IPS-18a (cell line): ENCODE measurements around the gene CHML.
"Not testable (repeated sequence)": the region's sequence is repeated elsewhere in the genome, so short reads cannot be mapped to it uniquely, and the experiment has no call there.

Source experiments
- H3K27ac ChIP-seq: one replicate; pipeline ENCODE4 v1.5.1; 2013; ENCODE audit warnings: low read length
- H3K27me3 ChIP-seq: one replicate; pipeline ENCODE4 v1.6.1; 2013; ENCODE audit warnings: mild to moderate bottlenecking, low read length; ENCODE audit not compliant: control insufficient read depth, insufficient read depth
- H3K36me3 ChIP-seq: one replicate; pipeline ENCODE4 v1.6.1; 2013; ENCODE audit warnings: low read depth, low read length; ENCODE audit not compliant: control insufficient read depth
- H3K4me1 ChIP-seq: one replicate; pipeline ENCODE4 v1.6.1; 2013; ENCODE audit warnings: low read depth, low read length; ENCODE audit not compliant: control insufficient read depth
- H3K4me3 ChIP-seq: one replicate; pipeline ENCODE4 v1.5.1; 2013; ENCODE audit warnings: low read length
- H3K9ac ChIP-seq: one replicate; pipeline ENCODE4 v1.6.1; 2013; ENCODE audit warnings: mild to moderate bottlenecking, low read length, moderate library complexity
- H3K9me3 ChIP-seq: one replicate; pipeline ENCODE4 v1.6.1; 2013; ENCODE audit warnings: low read depth, low read length; ENCODE audit not compliant: control insufficient read depth

The CHML gene

DNA sequence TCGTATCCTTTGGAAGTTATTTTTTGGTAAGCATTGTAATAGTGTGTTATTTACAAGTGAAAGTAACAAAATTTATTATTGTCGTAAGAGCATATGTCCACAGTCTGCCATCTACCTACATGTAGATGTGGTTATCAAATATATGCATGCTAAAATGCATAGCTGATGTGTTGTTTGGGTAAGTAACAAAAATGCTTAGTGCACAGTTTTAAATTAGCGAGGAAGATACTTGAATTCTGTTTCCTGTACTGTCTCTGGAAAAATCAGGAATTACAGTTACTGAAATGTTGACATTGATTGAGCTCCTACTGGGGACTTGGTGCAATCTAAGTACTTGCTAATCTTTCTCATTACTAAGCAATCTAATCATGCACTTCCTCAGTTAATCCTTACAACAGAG is 26.2 kb upstream of the CHML start:
- H3K4me1 ChIP-seq: no peaks in the 10 kb centered on the region
- H3K9ac ChIP-seq: no peak overlapping the region
- no peak overlapping the region for H3K4me3 ChIP-seq
- H3K27ac ChIP-seq: no peak overlapping the region
- H3K36me3 ChIP-seq: no peaks in the 10 kb centered on the region
- H3K27me3 ChIP-seq: no peaks in the 10 kb centered on the region
- H3K9me3 ChIP-seq: no peaks in the 10 kb centered on the region

- Histone ChIP-seq H3K27me3 (no peaks in the 10 kb centered on the region), H3K9me3 (no peaks in the 10 kb centered on the region)
These were observed 20.3 kb upstream of the CHML start for GRCh38 chr1:241660424-241660972.

GRCh38 chr1:241659016-241659415 is 18.8 kb upstream of the CHML start:
- not testable (repeated sequence) for H3K9ac ChIP-seq, H3K36me3 ChIP-seq, H3K4me1 ChIP-seq, H3K27ac ChIP-seq, H3K4me3 ChIP-seq, H3K27me3 ChIP-seq, H3K9me3 ChIP-seq

More at GRCh38 chr1:241660424-241660972, 20.3 kb upstream of the CHML start:
- Histone ChIP-seq H3K4me3 (no peak overlapping the region), H3K27ac (no peak overlapping the region), H3K9ac (no peak overlapping the region), H3K36me3 (no peaks in the 10 kb centered on the region), H3K4me1 (no peaks in the 10 kb centered on the region)

DNA sequence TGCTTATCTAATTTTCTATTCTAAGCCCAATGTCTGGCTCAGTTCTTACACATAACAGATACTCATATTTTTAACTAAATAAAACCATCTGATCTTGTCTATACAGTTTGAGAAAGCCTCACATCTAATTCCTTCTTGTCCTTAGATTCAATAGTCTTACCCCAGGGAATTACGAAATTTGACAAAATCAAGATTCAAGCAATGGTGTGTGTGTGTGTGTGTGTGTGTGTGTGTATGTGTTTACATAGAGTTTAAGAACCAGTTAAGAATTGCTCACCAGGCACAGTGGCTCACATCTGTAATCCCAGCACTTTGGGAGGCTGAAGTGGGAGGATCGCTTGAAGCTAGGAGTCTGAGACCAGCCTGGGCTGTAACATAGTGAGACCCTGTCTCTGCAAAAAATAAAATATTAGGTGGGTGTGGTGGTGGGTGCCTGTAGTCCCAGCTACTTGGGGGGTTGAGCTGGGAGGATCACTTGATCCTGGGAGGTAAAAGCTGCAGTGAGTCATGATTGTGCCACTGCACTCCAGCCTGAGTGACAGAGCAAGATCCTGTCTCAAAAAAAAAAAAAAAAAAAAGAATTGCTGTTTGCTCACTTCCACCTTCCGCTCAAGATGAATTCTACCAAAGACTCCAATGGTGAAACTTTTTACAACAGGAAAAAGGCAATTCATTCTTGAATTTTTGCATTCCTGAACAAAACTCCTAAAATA is 18.1 kb upstream of the CHML start:
- Histone ChIP-seq H3K9ac (no peak overlapping the region), H3K9me3 (no peaks in the 10 kb centered on the region), H3K27ac (no peak overlapping the region), H3K36me3 (no peaks in the 10 kb centered on the region), H3K27me3 (no peaks in the 10 kb centered on the region), H3K4me3 (no peak overlapping the region), H3K4me1 (no peaks in the 10 kb centered on the region)

- no peaks in the 10 kb centered on the region for H3K27me3 ChIP-seq
- no peak overlapping the region for H3K27ac ChIP-seq
- no peak overlapping the region for H3K4me3 ChIP-seq
- no peak overlapping the region for H3K9ac ChIP-seq
- H3K4me1 ChIP-seq: no peaks in the 10 kb centered on the region
- H3K9me3 ChIP-seq: no peaks in the 10 kb centered on the region
- H3K36me3 ChIP-seq: no peaks in the 10 kb centered on the region
These were observed 14.5 kb upstream of the CHML start for GRCh38 chr1:241654641-241655040.

- Histone ChIP-seq H3K27ac (no peak overlapping the region), H3K9me3 (no peaks in the 10 kb centered on the region)
These were observed 13.8 kb upstream of the CHML start for GRCh38 chr1:241654019-241654418.

GRCh38 chr1:241652012-241652411 is 11.8 kb upstream of the CHML start, which contains the start of gene WDR64:
Gene WDR64 (plus strand): TSS chr1:241652281. CDS start chr1:241652485, 204 bp downstream.
- Histone ChIP-seq H3K4me3 (no peak within 1 kb of the TSS), H3K27me3 (no peaks in the 10 kb centered on the region), H3K4me1 (no peaks in the 10 kb centered on the region), H3K9me3 (no peaks in the 10 kb centered on the region), H3K36me3 (no peaks in the 10 kb centered on the region), H3K27ac (no peak within 1 kb of the TSS), H3K9ac (no peak within 1 kb of the TSS)

More at GRCh38 chr1:241654019-241654418, 13.8 kb upstream of the CHML start:
- no peaks in the 10 kb centered on the region for H3K4me1 ChIP-seq
- H3K9ac ChIP-seq: no peak overlapping the region
- H3K4me3 ChIP-seq: no peak overlapping the region
- H3K36me3 ChIP-seq: no peaks in the 10 kb centered on the region
- H3K27me3 ChIP-seq: no peaks in the 10 kb centered on the region

- H3K36me3 ChIP-seq: no peaks in the 10 kb centered on the region
- H3K27ac ChIP-seq: no peak overlapping the region
- H3K4me1 ChIP-seq: no peaks in the 10 kb centered on the region
- no peak overlapping the region for H3K4me3 ChIP-seq
- no peak overlapping the region for H3K9ac ChIP-seq
- H3K27me3 ChIP-seq: no peaks in the 10 kb centered on the region
- H3K9me3 ChIP-seq: no peaks in the 10 kb centered on the region
These were observed 8.0 kb upstream of the CHML start for GRCh38 chr1:241648159-241648558.

DNA sequence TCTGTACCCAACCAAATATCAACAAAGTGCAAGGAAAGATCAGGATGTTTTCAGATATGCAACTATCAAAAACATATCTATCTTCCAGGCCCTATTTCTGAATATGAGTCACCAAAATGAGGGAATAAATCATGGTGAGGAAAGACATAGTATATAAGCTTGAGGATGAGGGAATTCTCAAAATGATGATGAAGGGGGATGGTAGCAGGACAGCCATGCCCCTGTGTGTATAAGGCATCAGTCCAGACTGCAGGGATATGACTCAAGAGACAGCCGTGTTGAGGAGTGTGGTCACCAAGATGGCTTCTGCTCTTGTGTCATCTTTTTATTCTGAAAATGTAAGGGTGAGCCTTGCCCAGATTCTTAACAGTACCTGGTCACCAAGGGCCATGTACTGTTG is 7.5 kb upstream of the CHML start:
- no peaks in the 10 kb centered on the region for H3K9me3 ChIP-seq
- H3K4me3 ChIP-seq: no peak overlapping the region
- no peaks in the 10 kb centered on the region for H3K4me1 ChIP-seq
- H3K27ac ChIP-seq: no peak overlapping the region
- H3K9ac ChIP-seq: no peak overlapping the region
- H3K36me3 ChIP-seq: no peaks in the 10 kb centered on the region
- H3K27me3 ChIP-seq: no peaks in the 10 kb centered on the region

GRCh38 chr1:241646201-241646600 is 6.0 kb upstream of the CHML start:
- no peaks in the 10 kb centered on the region for H3K9me3 ChIP-seq

GRCh38 chr1:241645199-241645598 is 5.0 kb upstream of the CHML start:
- no peaks in the 10 kb centered on the region for H3K36me3 ChIP-seq
- H3K27me3 ChIP-seq: no peaks in the 10 kb centered on the region
- no peak overlapping the region for H3K9ac ChIP-seq
- H3K4me1 ChIP-seq: no peaks in the 10 kb centered on the region
- no peak overlapping the region for H3K27ac ChIP-seq
- H3K9me3 ChIP-seq: no peaks in the 10 kb centered on the region
- H3K4me3 ChIP-seq: no peak overlapping the region

More at GRCh38 chr1:241646201-241646600, 6.0 kb upstream of the CHML start:
- Histone ChIP-seq H3K27me3 (no peaks in the 10 kb centered on the region), H3K36me3 (no peaks in the 10 kb centered on the region), H3K27ac (no peak overlapping the region), H3K4me3 (no peak overlapping the region), H3K4me1 (no peaks in the 10 kb centered on the region), H3K9ac (no peak overlapping the region)

DNA sequence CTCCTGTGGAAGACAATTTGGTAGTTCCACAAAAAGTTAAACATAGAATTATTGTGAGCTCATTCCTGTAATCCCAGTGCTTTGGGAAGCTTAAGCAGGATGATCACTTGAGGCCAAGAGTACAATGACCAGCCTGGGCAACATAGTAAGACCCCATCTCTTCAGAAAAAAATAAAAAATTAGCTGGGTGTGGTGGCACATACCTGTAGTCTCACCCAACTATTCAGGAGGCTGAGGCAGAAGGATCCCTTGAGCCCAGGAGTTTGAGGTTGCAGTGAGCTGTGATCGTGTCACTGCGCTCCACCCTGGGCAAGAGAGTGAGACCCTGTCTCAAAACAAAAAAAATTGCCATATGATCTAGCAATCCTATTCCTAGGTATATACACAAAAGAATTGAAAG is 4.1 kb upstream of the CHML start:
- Histone ChIP-seq H3K9ac (no peak overlapping the region), H3K36me3 (no peaks in the 10 kb centered on the region), H3K27me3 (no peaks in the 10 kb centered on the region), H3K4me1 (no peaks in the 10 kb centered on the region), H3K27ac (no peak overlapping the region), H3K9me3 (no peaks in the 10 kb centered on the region), H3K4me3 (no peak overlapping the region)
